HG03095 (cell line): ENCODE measurements around the gene PTH2.

Experiments
- ATAC-seq: cut with Tn5 transposase; IDR thresholded peaks from one replicate; pipeline ENCODE4 v1.9.1; 2021; ENCODE audit warnings: moderate library complexity; ENCODE audit not compliant: unreplicated experiment

PTH2 gene

DNA sequence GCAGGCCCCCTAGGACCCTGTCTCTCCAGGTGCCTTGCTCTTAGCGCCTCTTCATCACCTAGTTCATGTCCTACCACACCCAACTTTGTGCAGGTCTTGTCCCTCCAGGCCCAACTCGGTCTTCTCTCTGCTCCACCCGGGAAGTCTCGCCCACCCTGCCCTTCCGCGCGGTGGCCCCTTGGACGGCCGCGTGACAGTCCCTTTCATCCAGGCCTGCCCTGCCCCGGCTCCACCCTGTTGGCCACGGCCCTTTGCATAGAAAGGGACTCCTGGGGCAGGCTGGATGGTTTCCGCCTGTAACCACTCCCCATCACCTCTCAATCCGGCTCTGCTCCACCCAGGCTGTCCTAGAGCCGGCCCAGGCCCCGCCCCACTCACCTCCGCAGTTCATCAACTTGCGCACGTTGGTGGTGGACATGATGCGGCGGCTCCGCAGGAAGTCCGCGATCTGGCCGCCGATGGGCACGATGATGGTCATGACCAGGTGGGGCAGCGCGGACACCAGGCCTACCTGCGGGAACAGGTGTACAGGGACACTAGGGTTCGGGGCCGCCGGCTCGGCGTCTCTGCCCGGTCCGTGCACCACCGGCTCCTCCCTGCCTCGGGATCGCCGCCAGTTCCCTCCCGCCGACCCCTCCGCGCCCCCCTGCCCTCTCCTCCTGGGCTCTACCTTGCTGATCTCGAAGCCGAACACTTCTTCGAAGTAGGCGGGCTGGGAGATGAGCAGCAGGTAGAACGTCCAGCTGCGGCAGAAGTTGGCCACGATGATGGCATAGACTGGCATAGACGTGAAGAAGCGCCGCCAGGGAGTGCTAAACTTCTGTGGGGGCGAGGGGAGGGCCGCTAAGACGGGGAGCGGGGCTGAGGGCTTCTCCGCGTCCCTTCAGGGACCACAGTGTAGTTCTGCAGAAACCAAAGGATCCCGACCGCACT lies 9.2 kb upstream of the PTH2 start:
- no peak for ATAC-seq

DNA sequence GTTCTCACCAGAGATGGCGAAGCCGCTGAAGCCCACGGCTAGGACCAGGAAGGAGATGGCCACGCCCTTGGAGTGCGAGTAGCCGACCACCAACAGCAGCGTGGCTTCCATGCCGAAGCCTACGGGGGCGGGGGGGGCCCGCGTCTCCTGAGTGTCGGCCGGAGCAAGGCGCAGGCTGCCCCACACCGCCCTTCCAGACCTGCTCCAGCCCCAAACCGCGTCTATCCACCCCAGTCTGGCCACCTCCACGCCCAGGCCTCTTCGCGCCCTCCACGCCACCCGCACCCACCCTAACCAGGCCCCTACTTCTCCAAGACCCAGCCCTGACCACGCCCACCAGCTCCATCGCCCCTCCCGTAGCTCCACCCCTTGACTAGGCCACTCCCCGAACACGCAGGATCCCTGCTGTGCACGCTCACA lies 8.1 kb upstream of the PTH2 start:
- no peak for ATAC-seq

DNA sequence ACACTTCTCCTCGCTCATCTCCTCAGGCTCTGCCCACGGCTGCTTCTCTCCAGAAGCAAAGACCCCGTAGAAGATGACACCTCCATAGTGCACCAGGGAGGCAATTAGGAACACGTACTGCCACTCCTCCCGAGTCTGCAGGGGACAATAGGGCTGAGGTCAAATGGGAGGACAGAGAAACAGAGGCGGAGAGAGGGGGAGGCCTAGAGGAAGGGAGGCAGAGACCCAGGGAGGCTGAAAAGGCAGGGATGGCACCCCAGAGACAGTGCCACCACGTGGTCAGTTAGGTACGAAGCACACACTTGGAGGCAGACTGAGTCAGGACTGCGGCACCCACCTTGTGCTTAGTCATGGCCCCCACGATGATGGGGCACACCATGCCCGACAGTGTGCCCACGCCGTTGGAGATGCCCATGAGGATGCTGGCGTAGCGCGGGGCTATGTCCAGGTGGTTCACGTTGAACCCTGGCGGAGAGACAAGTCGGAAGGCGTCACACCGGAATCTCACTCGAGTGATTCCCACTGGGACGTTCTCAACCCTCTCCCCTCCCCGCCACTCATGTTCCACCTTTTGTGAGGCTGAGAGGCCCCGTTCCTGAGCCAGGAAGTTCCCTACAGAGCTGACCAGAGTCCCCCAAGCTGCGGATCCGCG lies 7.6 kb upstream of the PTH2 start:
- no peak for ATAC-seq

DNA sequence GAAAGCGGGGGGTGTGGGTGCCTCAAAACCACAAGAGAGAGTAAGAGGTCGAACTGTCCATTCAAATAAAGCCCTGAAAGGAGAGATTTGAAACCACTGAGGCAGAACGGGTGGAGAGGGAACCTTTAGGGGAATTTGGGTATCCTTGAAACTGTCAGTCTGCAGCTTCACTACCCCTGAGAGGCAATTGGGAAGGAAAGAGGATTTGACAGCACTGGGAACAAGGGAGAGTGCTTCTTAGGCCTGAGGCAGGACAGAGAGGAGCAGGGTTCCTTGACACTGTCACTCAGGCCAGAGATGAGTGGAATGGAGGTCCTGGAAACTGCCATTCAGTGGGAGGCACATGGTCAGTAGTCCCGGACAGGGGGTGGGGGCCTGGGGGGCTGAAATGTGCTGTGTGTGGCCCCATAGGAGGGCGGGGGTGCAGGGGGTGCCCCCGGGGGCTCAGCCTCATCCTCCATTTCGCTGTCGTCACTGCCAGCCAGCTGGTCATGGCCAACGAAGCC lies 7.0 kb upstream of the PTH2 start:
- no peak for ATAC-seq

DNA sequence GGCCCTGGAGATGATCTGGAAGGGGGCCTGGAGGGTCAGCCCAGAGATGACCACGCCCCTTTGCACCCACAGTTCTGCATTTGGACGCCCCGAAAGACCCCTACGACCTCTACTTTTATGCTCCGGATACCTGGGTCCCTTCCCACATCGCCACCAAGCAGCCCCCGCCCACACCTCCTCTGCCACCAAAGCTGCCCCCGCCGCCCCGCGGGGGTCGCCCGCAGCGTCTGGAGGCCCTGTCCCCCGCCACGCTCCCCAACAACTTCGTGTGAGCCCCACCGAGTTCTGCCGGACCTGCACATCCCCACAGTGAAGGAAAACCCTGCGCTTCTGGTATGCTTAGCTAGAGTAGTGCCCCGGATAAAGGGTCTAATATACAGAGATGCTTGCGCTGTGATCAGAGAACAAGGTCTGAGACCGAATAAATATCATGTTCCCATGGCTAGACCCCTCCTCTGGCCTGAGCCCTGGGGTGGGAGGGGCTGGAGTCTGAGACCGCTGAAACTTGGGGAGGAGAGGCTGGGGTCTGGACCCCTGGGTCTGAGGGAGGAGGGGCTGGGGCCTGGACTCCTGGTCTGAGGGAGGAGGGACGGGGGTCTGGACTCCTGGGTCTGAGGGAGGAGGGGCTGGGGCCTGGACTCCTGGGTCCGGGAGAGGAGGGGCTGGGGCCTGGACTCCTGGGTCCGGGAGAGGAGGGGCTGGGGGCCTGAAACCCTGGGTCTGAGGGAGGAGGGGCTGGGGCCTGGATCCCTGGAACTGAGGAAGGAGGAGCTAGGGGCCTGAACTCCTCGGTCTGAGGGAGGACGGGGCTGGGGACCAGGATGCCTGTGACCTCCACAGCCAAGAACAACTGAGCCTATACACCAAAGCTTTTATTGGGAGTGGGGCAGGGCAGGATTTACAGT lies 5.6 kb upstream of the PTH2 start:
- ATAC-seq = no peak

DNA sequence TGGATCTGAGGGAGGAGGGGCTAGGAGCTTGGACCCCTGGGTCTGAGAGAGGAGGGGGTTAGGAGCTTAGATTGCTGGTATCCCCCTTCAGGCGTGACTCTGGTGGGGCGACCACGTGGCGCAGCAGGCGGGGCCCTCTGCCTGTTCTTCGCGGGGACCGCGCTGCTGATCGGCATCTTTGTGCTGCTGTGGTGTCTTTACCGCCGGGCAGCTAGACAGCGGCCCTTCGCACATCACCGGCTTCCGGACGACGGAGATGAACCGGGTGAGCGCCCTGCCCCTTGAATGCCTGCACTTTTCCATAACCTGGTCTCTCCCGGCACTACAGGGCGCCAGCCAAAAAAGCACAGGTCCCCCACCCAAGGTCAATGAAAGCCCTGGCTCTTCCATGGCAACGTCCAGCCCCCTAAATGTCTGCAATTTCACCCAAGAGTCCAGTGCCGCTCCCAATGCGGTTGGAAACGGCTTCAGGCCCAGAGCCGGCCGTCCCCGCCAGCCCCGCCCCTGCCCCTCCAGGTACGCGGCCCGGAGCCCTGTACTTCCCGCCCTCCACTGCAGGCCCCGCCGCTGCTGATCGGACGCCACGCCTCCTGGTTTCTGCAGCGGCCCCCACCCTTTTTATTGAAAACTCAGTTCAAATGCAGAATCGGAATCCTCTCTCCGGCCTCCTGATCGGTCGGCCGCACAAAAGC lies 4.8 kb upstream of the PTH2 start:
- no peak for ATAC-seq

DNA sequence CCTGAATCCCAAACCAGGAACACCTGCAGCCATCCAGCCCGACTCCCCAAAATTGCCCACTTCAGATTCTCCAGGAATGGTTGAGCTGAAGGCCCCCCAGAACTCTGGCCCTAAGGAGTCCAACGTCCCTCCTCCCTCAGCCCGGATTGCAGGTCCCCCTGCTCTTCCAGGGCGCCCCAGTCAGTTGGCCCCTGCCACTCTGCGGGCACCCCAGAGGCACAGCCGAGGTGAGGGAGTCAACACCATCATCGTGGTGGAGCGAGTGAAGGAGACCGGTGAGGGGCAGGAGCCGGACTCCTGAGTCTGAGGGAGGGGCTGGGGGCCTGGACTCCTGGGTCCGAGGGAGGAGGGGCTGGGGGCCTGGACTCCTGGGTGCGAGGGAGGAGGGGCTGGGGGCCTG lies 4.1 kb upstream of the PTH2 start:
- no peak for ATAC-seq

DNA sequence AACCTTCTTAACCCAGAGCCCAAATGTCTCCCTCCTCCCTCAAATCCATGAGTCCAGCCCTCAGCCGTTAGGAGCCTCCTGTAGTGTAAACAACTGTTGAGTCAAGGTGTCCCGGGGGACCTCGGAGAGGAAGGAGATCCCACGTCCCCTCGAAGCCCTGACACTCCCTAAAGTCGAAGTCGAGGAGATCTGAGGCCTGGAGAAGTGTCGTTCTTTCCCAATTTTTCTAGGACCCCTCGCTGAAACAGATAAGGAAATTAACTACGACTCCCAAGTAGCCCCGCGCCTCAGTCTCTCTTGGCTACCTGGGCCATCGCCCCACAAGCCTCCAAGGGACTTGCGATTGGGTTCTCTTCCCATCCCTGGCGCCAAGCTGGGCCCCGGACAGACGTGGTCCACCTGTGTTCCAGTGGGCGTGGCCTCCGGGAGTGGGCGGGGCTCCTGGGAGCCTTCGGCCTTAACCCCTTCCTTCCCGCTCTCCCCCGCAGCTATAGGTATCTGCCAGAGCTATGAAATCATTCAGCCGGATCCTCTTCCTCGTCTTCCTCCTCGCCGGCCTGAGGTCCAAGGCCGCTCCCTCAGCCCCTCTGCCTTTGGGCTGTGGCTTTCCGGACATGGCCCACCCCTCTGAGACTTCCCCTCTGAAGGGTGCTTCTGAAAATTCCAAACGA lies 2.8 kb upstream of the PTH2 start:
- ATAC-seq = no peak

DNA sequence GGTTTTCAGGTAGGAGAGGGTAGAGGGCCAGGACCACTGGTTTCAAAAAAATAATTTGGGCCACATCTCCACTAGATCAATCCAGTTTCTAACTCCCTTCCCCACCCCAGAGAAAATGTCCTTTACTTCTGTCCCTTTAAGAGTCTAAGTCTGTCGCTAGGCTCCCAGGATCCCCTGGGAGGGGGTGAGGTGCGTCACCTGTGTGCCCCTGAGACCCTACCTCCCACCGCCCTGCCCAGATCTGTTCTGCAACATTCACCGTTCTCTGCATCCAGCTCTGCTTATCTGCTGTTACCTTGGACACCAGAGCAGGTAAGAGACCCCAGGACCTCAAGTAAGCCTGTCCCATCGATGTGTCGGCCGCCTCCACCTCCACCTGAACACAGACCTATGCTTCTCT lies 1.9 kb upstream of the PTH2 start, which contains the start of gene GFY:
TSS of gene GFY (plus strand) at position 211 of the 400 bp plus-strand sequence. CDS start 1,043 bp downstream, outside the sequence.
- ATAC-seq = no peak

DNA sequence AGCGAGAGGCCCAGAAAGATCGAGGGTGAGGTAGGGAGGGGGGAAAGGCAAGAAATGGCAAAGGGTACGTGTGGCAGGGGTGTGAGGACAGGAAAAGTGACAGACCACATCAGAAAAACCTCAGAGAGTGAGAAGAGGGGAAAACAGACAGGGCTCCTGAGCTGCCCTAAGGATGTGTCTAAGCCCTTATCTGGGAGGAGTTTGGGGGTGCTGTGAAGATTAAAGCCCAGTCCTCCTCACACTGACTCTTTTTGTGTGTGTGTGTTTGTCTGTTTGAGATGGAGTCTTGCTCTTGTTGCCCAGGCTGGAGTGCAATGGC lies 703 bp upstream of the PTH2 start:
- no peak for ATAC-seq

DNA sequence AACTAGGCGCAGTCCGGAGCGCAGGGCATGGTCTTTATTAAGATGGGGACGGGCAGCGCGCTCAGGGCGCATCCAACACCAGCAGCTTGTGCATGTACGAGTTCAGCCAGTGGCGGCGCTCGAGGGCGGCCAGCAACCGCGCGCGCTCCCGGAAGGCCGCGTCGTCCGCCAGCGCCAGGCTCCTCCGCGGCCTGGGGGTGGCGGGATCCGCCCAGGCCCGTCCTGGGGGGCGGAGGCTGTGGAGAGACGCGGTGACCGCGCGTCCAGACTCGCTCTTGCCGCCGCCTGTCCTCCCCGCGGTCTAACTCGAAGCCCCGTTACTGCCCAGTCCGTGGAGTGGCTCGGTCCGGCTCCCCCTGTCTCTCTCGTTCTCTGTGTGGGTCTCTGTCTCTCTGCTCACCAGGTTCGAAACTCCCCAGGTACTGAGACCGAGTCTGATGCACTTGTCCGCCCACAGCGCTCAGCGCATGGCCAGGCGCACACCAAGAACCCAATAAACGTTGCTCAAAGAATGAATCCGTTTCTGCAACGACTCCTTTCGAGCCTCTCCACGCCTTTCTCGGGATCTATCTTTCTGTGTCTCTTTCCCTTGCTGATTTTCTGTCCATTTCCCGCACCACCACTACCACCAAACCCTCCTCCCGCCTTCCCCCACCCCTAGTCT lies 702 bp downstream of the PTH2 start:
- ATAC-seq = no peak

DNA sequence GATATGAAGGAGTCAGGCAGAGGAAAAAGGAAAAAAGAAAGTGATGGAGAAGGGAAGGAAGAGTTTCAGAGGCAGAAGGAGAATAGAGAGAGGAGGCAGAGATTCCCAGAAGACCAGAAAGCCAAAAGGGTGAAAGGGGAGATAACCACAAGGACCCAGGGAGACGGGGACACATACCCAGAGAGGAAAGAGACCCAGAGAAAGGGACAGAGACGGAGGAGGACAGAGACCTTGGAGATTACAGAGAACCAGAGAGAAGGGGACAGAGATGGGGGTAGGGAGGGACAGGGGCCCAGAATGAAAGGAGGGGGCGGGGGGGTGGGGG lies 1.4 kb downstream of the PTH2 start:
- no peak for ATAC-seq

DNA sequence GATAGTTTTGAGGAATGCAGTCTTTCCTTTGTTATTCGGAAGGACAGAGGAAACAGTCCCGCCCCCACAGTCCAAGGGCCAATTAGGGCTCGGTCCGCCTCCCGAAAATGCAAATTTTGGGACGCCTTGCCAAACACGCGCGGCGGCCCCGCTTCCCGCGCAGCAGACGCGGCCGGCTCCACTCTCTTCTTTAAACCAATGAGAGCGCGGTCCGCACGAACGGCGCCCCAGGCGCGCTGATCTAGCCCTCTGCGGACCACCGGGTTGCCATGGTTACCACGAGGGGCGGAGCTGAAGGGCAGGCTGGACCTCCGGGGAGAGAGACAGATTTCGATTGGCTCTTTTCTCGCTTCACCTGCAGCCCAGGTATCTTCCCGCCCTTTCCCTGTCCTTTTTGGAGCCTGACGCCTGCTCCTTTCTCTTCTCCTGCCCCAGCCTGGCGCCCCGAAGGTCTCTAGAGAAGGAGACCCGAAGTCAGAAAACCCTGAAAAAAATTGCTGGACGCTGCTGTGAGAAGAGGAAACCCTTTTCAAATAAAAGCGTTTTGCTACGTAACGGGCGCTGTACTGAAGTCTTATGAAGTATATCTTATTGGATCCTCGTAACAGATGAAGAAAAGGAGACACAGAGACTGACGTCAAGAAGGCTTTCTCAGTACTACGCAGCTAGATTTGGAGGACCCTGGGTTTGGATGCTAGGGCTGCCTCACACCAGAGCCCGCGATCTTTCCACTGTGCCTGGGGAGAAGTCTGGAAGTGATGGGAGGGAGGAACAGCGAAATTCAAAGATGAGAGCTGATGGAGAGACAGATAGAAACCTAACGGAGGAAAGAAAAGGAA lies 2.0 kb downstream of the PTH2 start:
- ATAC-seq = no peak

DNA sequence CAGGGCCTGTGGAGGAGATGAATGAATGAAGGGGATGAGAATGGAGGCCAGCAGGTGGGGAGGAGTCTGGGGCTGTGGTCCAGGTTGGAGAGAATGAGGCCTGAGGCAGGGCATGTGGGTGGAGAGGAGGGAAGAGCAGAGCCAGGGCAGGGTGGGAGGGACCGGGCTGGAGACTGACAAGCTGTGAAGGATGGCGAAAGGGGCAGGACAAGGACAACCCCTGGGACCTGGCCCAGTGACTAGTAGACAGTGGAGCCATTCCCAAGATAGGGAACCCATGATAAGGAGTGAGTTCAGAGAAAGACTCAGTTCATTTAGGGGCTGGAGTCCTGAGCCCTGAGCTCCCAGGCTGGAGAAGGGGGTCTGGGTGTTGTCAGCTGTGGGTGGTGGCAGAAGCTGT lies 3.0 kb downstream of the PTH2 start:
- no peak for ATAC-seq

DNA sequence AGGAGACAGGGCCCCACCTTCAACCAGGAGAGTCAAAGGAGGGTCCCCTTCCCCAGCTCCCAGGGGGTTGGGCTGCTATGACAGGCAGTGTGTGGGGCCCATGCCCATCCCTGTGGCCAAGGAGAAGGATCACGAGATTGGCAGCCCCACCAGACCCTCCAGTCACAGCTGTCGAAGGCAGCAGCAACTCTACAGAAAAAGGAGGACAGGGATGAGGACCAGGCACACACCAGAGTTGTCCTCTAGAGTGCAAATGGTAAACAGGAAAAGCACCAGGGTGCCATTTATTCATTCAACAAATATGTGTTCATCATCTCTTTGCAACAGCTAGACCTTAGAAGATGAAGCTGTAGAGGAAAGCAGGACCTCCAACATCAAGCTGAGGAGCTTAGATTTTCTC lies 4.1 kb downstream of the PTH2 start:
- no peak for ATAC-seq

DNA sequence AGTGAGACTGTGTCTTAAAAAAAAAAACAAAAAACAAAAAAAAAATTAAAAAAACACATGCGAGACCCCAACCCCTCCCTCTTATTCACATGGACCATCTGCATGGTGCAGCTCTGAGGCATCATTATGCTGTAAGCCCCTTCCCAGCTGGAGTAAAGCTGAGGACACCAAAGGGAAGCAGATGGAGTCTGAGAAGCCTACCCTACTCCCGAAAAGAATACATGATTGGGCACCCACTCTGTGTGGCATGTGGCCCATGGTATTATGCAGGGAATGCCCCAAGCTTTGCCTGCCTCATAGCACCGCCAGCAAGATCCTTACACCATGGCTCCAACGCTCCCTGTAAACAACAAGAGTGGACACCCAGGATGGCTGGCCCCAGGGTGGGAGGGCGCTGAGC lies 4.7 kb downstream of the PTH2 start:
- ATAC-seq = no peak

DNA sequence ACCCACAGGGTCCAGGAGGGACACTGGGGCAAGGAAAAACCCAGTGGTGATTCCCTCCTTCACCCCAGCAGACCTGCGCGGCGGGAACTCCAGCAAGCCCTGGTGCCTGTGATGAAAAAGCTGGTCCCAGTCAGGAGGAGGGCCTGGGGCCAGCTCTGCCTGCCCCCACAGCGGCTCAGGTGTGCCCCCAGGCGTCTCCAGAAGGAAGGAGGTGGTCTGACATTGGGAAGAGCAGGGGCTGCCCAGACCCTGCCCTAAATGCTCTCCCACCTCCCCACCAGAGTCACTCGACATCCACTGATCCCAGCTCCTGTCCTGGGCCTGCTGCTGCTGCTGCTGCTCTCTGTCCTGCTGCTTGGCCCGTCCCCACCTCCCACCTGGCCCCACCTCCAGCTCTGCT lies 6.2 kb downstream of the PTH2 start:
- no peak for ATAC-seq

DNA sequence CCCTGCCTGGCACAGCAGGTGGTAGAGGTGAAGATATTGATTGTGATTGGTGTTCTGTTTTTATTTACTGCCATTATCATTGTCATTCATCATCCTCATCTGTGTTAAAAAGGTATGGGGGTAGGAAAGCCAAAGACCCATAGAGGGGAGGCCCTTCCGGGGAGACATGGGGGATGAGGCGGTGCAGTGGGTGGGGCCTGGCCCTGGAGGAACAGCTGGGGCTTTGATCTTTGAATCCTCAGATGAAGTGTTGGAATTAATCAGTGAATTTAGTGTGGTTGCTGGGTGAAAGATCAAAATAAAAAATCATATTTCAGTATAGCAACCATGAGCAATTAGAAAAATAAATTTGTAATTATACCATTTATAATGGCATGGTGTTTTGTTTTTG lies 7.4 kb downstream of the PTH2 start:
- no peak for ATAC-seq
